GM19099 (cell line): ENCODE results near the gene ARFRP1.

Source experiments
- POLR2A ChIP-seq: IDR thresholded peaks from 3 replicates; pipeline ENCODE4 v1.6.1; 2011; ENCODE audit warnings: low read depth; ENCODE audit not compliant: insufficient read length; ENCODE audit errors: extremely low read depth

The ARFRP1 gene

GRCh38 chr20:63701329-63702035, 6.3 kb downstream of the ARFRP1 start:
- no peak for TF ChIP-seq POLR2A

DNA sequence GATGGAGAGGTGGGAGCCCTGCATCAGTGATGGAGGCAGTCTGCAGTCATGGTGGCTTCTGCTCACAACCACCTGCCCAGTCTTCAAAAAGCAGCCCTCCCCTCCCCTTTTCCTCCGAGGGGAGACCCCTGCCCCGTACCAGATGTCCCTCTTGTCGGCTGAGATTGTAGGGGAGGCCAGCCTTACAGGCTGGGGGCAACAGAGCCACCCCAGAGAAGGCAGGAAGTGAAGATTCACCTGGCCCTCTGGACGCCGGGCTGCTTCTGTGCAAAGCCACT, 6.8 kb downstream of the ARFRP1 start:
- TF ChIP-seq POLR2A = no peak

DNA sequence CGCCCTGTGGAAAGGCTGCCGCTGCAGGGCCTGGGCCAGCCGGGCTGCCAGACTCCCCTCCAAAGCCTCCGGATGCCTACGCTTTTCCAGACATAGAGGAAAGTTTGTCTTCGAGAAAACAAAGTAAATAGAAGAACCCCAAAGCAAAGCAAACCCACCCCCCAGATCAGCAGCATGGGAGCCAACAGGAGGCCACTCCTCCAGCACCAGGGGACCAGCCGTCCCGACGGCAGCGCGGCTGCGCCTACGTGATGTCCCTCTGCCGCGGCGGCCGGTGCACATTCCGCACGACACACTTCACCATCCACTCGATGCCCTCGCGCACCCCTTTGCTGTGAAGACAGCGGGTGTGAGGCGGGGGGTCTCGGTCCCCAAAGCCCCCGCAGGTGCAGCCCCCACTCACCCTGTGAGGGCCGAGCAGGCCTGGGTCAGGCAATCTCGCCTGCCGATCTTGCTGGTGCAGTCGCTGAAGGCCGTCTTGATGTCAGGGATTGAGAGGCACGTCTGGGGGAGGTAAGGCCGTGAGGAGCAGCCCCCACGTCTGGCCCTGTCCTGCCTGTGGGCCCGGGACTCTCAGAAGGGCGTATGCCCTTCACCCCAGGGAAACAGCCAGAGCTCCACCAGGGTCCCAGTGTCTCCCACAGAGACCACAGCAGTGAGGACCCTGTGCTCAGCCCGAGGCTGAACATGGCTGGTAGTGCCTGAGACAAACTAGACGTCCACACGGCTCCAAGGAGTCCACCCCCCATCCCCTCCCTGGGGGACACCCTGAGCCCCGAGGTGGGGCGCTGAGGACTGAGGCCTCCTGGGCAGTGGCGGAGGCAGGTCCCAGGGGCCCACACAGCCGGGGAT, 7.4 kb downstream of the ARFRP1 start:
- peak; percentile 13 for TF ChIP-seq POLR2A

- TF ChIP-seq POLR2A = no peak
These were observed 8.1 kb downstream of the ARFRP1 start for GRCh38 chr20:63699466-63700198.

GRCh38 chr20:63698739-63699465, 8.9 kb downstream of the ARFRP1 start:
- no peak for TF ChIP-seq POLR2A

DNA sequence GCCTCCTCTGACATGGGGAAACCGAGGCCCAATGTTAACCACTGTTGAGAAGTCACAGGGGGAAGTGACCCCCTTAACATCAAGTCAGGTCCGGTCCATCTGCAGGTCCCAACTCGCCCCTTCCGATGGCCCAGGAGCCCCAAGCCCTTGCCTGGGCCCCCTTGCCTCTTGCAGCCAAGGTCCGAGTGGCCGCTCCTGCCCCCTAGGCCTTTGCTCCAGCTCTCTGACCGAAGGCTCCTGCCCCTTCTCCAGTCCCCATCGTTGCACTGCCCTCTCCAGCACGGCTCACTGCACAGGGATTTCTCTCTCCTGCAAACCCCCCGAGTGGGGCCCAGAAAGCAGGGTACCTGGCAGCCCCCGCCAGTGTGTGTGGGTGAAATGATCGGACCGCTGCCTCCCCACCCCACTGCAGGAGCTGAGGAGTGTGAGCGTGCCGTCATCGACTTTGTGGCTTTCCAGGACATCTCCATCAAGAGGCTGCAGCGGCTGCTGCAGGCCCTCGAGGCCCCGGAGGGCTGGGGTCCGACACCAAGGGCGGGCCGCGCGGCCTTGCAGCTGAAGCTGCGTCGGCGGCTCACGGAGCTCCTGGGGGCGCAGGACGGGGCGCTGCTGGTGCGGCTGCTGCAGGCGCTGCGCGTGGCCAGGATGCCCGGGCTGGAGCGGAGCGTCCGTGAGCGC, 9.8 kb downstream of the ARFRP1 start:
- peak; percentile 22 for TF ChIP-seq POLR2A

GRCh38 chr20:63697357-63697867, 10.4 kb downstream of the ARFRP1 start:
- no peak for TF ChIP-seq POLR2A

GRCh38 chr20:63696628-63697356, 11.0 kb downstream of the ARFRP1 start, which contains the start of gene TNFRSF6B:
TSS of gene TNFRSF6B (plus strand) at chr20:63696652. CDS start at chr20:63696768, 116 bp downstream.
- peak; percentile 3 for TF ChIP-seq POLR2A

GRCh38 chr20:63696306-63696627, 11.5 kb downstream of the ARFRP1 start:
- no peak for TF ChIP-seq POLR2A

GRCh38 chr20:63695424-63696305, 12.1 kb downstream of the ARFRP1 start:
- no peak for TF ChIP-seq POLR2A

DNA sequence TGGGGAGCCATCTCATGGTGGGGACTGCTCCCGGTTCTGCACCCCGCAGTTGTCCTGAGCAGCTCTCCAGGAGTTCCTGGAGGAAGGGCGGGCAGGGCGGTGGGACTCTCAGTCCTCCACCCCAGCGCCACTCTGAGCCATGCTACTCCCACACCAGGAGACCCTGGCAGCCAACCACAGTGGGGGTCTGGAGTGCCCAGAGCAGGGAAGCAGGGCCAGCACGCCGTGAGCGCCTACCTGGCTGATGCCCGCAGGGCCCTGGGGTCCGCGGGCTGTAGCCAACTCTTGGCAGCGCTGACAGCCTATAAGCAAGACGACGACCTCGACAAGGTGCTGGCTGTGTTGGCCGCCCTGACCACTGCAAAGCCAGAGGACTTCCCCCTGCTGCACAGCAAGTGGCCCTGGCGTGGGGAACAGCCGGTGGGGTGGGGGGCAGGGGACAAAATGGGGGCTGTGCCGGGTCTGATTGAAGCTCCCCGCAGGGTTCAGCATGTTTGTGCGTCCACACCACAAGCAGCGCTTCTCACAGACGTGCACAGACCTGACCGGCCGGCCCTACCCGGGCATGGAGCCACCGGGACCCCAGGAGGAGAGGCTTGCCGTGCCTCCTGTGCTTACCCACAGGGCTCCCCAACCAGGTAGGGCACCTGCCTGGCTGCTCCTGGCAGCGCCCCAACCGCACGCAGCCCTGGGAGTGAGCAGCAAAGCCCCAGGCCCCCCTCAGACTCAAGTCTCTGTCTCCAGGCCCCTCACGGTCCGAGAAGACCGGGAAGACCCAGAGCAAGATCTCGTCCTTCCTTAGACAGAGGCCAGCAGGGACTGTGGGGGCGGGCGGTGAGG, 13.0 kb downstream of the ARFRP1 start:
- no peak for TF ChIP-seq POLR2A

GRCh38 chr20:63693733-63694583, 13.8 kb downstream of the ARFRP1 start:
- no peak for TF ChIP-seq POLR2A
